HG02642 (cell line): ENCODE results near the gene TBC1D4.
A peak's percentile ranks its signal among the peaks of the same experiment; 100 is the strongest.
"Not testable (repeated sequence)": the region's sequence is repeated elsewhere in the genome, so short reads cannot be mapped to it uniquely, and the experiment has no call there.

Source experiments
- ATAC-seq: cut with Tn5 transposase; IDR thresholded peaks from one replicate; pipeline ENCODE4 v1.9.1; 2021; ENCODE audit warnings: mild to moderate bottlenecking; ENCODE audit not compliant: unreplicated experiment, poor library complexity

Gene TBC1D4

DNA sequence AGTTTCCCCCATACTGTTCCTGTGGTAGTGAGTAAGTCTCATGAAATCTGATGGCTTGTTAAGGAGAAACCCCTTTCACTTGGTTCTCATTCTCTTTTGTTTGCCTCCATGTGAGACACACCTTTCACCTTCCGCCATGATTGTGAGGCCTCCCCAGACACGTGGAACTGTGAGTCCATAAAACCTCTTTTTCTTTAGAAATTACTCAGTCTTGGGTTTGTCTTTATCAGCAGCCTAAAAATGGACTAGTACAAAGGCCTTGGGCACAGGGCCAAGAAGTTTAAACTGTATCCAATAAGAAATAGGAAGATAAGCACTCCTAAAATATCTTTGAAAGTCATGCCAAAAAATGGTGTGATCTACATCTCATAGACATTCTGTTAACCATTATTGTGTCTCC lies 176.9 kb downstream of the TBC1D4 start:
- ATAC-seq = no peak

GRCh38 chr13:75303263-75303662 lies 178.7 kb downstream of the TBC1D4 start:
- no peak for ATAC-seq

GRCh38 chr13:75302071-75302698 lies 179.8 kb downstream of the TBC1D4 start:
- ATAC-seq = no peak

DNA sequence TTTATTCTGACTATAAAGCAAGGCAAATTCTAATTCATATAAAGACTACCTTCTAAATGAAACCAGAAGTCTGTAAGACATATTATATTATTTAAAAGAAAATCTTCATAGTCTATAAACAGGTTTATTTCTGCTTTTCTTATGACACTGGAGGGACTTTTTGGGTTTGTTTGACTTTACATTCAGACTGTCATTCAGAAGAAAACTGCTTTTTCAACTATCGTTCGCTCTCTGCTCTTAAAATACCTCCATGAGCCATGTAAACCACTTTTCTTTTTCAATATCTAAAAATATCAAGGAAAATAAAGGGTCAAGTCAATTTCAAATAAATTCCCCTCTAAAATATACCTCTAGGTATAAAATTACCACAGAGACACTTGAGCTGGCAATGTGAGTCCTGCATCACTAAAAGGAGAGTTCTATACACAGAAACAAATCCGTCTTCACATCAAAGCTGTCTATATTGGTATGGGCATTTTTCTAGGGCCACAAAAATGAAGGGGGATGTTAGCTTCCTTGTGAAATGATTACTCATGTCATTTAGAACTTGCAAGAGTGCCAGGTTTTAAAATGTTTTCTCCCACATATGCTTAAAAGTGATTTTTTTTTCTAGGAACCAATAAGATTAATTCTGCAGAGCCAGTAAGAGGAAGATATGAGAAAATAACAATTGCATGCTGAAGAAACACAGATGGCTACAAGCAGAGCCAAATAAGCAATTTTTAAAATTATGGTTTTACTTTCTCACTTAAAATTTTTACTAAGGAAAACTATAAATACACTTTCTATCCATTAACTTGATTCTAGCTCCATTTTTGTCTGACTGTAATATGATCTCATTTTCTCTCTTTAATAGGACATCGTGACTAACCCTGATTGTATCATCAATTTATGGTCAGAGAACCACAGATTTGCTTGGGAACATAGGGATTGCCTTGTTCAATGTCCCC lies 181.8 kb downstream of the TBC1D4 start:
- ATAC-seq = peak; percentile 75

DNA sequence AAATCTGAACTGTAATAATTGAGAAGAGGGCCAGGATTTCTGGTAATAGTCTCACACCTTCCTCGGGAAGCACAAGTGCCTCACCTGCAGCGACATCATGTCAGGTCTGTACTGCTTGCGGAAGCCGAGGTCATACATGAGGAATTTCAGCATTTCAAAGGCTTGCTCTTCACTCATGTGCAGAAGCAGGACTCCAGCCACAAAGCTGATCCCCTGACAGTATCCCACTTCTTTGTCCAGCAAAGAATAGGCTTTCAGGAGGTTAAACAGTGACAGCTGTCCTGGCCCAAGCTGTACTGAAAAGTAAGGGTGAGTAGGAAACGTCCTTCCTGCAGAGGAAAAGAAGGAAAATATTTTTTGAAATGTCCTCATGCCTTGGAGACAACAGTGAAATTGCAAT lies 182.7 kb downstream of the TBC1D4 start:
- ATAC-seq = no peak

- ATAC-seq = no peak
Observed at GRCh38 chr13:75296641-75297040, 185.3 kb downstream of the TBC1D4 start.

DNA sequence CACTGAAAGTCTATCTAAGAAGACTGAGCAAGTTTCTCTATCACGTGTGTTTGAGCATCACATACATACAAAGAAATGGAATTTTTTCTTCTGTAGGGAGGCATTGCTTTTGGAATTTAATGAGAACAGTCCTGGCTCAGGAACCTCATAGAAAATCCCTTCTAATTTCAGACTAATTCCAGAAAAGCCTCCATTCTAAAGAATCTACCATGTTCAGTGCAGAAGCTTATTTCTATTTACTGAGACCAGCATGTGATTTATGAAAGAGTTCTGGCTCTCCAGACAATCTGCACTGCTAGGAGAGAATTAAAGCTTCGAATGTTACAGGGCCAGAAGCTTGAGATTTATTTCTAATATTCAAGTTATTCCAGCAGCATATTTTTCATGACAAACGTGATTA lies 186.8 kb downstream of the TBC1D4 start:
- no peak for ATAC-seq

- no peak for ATAC-seq
Observed at GRCh38 chr13:75294110-75294509, 187.9 kb downstream of the TBC1D4 start.

- ATAC-seq = no peak
Observed at GRCh38 chr13:75285310-75285709, 196.7 kb downstream of the TBC1D4 start.

DNA sequence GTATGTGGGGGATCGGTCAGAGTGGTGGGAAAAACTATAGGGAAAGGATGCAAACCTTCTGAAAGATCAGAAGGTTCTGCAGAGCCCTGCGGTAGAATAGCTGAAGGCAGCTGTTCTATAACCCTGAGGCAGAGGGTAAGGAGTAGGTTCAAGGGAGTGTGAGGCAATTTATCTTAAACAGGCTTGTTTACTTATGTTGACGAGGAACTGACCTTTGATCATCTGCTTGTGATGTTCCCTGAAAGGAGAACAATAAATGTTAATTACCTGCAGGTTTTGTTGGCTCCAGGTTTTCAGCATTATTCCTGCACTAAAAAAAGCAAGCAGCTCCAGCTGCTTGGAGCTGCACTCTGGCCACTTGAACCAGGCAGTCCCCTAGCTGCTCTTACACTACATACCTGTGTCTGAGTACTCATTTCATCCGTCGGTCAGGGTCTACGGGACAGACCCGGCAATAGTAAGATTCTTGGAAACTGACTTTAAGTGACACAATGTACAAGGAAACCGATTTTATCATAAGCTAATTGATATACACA lies 202.1 kb downstream of the TBC1D4 start:
- ATAC-seq = no peak

GRCh38 chr13:75273695-75274094 lies 208.3 kb downstream of the TBC1D4 start:
- not testable (repeated sequence) for ATAC-seq

- ATAC-seq = no peak
Observed at GRCh38 chr13:75271846-75272245, 210.1 kb downstream of the TBC1D4 start.

DNA sequence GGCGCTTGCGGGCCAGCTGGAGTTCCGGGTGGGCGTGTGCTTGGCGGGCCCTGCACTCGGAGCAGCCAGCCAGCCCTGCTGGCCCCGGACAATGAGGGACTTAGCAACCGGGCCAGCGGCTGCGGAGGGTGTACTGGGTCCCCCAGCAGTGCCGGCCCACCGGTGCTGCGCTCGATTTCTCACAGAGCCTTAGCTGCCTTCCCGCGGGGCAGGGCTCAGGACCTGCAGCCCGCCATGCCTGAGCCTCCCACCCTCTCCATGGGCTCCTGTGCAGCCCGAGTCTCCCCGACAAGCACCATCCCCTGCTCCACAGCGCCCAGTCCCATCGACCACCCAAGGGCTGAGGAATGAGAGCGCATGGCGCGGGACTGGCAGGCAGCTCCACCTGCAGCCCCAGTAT lies 213.5 kb downstream of the TBC1D4 start:
- not testable (repeated sequence) for ATAC-seq

GRCh38 chr13:75264611-75265010 lies 217.4 kb downstream of the TBC1D4 start:
- no peak for ATAC-seq

DNA sequence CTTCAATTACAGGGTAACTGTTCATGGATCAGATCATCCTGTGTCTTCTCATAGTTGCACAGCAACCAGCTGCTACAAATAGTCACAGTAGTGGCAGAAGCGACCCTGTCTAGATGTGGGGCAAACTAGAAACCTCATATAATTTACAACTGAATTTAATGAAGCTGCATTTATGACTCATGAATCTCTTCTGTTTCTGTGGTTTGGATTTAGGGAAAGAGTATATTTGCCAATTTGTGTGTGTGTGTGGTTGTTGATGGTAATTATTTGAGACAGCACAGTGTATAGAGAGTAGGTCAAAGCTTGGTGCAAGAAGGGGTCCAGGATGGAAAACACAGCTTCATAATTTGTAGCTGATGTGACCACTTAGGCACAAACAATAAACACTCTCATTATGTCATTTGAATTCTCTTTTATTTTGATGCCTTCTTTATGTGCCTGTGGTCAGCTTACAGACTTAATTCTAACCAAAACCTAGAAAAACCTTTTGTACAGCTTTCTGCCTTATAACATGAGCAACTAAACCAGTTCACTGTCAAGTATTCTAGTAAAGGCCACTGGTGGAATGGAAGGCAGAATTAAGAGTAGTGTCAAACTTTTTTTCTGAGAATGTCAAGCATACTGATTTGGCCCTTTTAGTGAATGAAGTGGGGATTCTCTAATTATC lies 218.1 kb downstream of the TBC1D4 start:
- no peak for ATAC-seq

GRCh38 chr13:75258159-75258782 lies 223.7 kb downstream of the TBC1D4 start:
- peak; percentile 60 for ATAC-seq

GRCh38 chr13:75256922-75257321 lies 225.0 kb downstream of the TBC1D4 start:
- no peak for ATAC-seq

GRCh38 chr13:75255653-75256052 lies 226.3 kb downstream of the TBC1D4 start:
- no peak for ATAC-seq

GRCh38 chr13:75255147-75255546 lies 226.8 kb downstream of the TBC1D4 start:
- ATAC-seq = no peak

DNA sequence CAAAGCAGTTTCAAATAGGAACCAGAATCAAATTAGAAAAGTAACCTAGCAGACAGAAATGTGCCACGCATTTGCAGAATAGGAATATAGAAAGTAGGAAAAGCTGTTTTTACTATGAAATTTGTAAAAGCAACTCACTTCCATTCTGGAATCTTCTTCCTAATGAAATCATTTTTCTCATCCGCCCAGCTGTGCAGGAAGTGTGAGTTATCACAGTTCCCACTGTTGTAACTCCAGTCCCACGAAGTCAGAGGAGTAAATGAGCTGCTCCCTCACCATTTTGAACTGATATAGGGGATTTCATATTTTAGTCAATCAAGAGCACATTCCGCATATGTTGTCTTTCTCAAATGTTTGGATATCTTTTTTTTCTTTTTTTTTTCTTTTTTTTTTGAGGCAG lies 230.8 kb downstream of the TBC1D4 start:
- no peak for ATAC-seq
